Keratinocyte (primary cell): Measurements from ENCODE around the gene IL32. TPM values are rescaled to one million over a fixed set of nuclear protein-coding genes. Genes with fewer than 3 reads are reported as not detected.

Experiments used
- DNase-seq: peaks from one replicate; pipeline ENCODE4 v3.0.0-alpha.2; 2011; ENCODE audit warnings: low read depth, missing footprints, low spot score
- FAIRE-seq: peaks from 2 replicates; lab custom pipeline; 2011; peaks lifted over from hg19 to GRCh38; lab: Jason Lieb, UNC
- H2AFZ ChIP-seq: 2 replicates; pipeline ENCODE4 v1.6.0; 2012; ENCODE audit warnings: low read length, control low read depth, inconsistent platforms; ENCODE audit not compliant: control insufficient read depth
- H3K27ac ChIP-seq: 2 replicates; pipeline ENCODE4 v1.5.1; 2011; ENCODE audit warnings: low read length; ENCODE audit not compliant: control insufficient read depth, insufficient read depth
- H3K27me3 ChIP-seq: 3 replicates; pipeline ENCODE4 v1.6.0; 2011; ENCODE audit warnings: low read length; ENCODE audit not compliant: control insufficient read depth, insufficient read depth; ENCODE audit errors: extremely low read depth
- H3K36me3 ChIP-seq, 2 experiments: 2 replicates in 1 of 2; 3 replicates in 1 of 2; pipeline ENCODE4 v1.5.1; 2011; ENCODE audit warnings: low read length in 2 of 2, mild to moderate bottlenecking in 1 of 2; ENCODE audit not compliant: control insufficient read depth in 2 of 2, insufficient read depth in 2 of 2; ENCODE audit errors: extremely low read depth in 1 of 2
- H3K4me1 ChIP-seq: 3 replicates; pipeline ENCODE4 v1.5.1; 2011; ENCODE audit warnings: low read length; ENCODE audit not compliant: control insufficient read depth, insufficient read depth; ENCODE audit errors: extremely low read depth
- H3K4me2 ChIP-seq: 3 replicates; pipeline ENCODE4 v1.6.0; 2011; ENCODE audit warnings: low read depth, low read length; ENCODE audit not compliant: control insufficient read depth, insufficient read depth; ENCODE audit errors: extremely low read depth
- H3K4me3 ChIP-seq, 3 experiments: fragments of 200-600 bp in 1 of 3; sonication (generic) in 1 of 3; 2 replicates in 2 of 3; 3 replicates in 1 of 3; pipeline ENCODE4 v1.5.1; 2011 to 2016; ENCODE audit warnings: low read length in 3 of 3, mild to moderate bottlenecking in 3 of 3, control low read depth in 2 of 3, inconsistent platforms in 1 of 3, low read depth in 1 of 3, mixed read lengths in 1 of 3, mixed run types in 1 of 3, moderate library complexity in 1 of 3; ENCODE audit not compliant: control insufficient read depth in 2 of 3, insufficient read depth in 2 of 3; ENCODE audit errors: extremely low read depth in 1 of 3
- H3K79me2 ChIP-seq: 2 replicates; pipeline ENCODE4 v1.6.0; 2012; ENCODE audit warnings: low read length; ENCODE audit not compliant: control insufficient read depth, insufficient read depth
- H3K9ac ChIP-seq: 3 replicates; pipeline ENCODE4 v1.6.0; 2011; ENCODE audit warnings: low read length; ENCODE audit not compliant: control insufficient read depth, insufficient read depth; ENCODE audit errors: extremely low read depth
- H3K9me1 ChIP-seq: 3 replicates; pipeline ENCODE4 v1.6.0; 2011; ENCODE audit warnings: low read length; ENCODE audit not compliant: control insufficient read depth, insufficient read depth; ENCODE audit errors: extremely low read depth
- H3K9me3 ChIP-seq: 2 replicates; pipeline ENCODE4 v1.5.1; 2012; ENCODE audit warnings: low read depth, low read length; ENCODE audit not compliant: control insufficient read depth
- H4K20me1 ChIP-seq: 3 replicates; pipeline ENCODE4 v1.6.0; 2011; ENCODE audit warnings: low read length; ENCODE audit not compliant: control insufficient read depth, insufficient read depth; ENCODE audit errors: extremely low read depth
- EZH2 ChIP-seq: IDR thresholded peaks from one replicate; pipeline ENCODE4 v1.6.1; 2012; ENCODE audit warnings: inconsistent platforms, mild to moderate bottlenecking, low read length, moderate library complexity
- dilution Hi-C: fragments of 300-500 bp; cut with MboI; formaldehyde crosslinking; loops from one replicate; pipeline ENCODE4 v1.7.0; 2020; ENCODE audit warnings: low sequenced_read_pairs; ENCODE audit not compliant: extremely low pct_ligation_motif_present
- polyA plus RNA-seq, 5 experiments: library from polyadenylated mRNA; depleted of rRNA in 3 of 5; stranded (reverse) in 3 of 5; stranded (forward) in 1 of 5; unstranded in 1 of 5; fragments of >200 nt; gene quantifications; 1 replicate in 1 of 5; 2 replicates in 3 of 5; 3 replicates in 1 of 5; pipeline versions ENCODE4 v1.2.1 to v1.2.3, GENCODE V29; 2011 to 2012; ENCODE audit warnings: missing spikeins in 2 of 5, low read depth in 1 of 5, low replicate concordance in 1 of 5
- TF ChIP-seq, protein P1 (sequence below), 3 experiments: IDR thresholded peaks in 1 of 3; conservative IDR thresholded peaks in 1 of 3; optimal IDR thresholded peaks in 1 of 3; 2 replicates in 2 of 3; 3 replicates in 1 of 3; pipeline versions ENCODE3 to v1.5.1; 2011; ENCODE audit warnings: low read length in 3 of 3, mild to moderate bottlenecking in 3 of 3, moderate library complexity in 2 of 3, control low read depth in 1 of 3, inconsistent platforms in 1 of 3; ENCODE audit not compliant: insufficient read depth in 2 of 3; ENCODE audit errors: extremely low read depth in 1 of 3

Gene IL32
- polyA plus RNA-seq, 1 donor (not counting 4 experiments of a cell fraction or from before 2014, with no cell fraction given) = 0.28 TPM

DNA sequence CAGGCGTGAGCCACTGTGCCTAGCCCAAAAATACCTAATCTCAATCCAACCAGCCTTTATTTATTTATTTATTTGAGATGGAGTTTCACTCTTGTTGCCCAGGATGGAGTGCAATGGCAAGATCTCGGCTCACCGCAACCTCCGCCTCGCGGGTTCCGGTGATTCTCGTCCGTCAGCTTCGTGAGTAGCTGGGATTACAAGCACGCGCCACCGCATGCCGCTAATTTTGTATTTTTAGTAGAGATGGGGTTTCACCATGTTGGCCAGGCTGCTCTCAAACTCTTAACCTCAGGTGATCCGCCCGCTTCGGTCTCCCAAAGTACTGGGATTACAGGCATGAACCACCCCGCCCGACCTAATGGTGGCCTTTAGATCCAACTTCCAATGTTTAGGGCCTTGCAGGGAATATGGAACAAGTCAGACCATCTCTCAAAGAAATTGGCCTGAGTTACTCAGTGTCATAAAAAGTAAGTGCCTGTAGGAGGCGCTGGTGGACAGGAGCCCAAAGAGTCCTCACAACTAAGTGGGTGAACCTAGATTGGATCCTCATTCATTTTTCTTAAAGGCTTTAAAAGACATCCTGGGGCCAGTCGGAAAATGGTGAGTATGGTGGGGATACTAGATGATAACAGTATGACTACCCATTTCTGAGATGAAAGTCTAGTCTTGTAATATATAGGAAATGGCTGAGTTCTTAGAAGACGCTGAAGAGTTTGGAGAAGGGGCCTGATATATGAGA lies 29.0 kb downstream of the IL32 start:
- dilution Hi-C loops = no loop called here
- H3K9me3 ChIP-seq = no peaks in the 10 kb centered on the region
- no peaks in the 10 kb centered on the region for H4K20me1 ChIP-seq
- no peak overlapping the region for H3K4me2 ChIP-seq
- H3K4me3 ChIP-seq = no peak overlapping the region
- FAIRE-seq (no peak), DNase-seq (no peak)
- no peaks in the 10 kb centered on the region for H3K79me2 ChIP-seq
- H2AFZ ChIP-seq = no peak overlapping the region
- H3K4me1 ChIP-seq = peaks cover under 1% of the 10 kb centered on the region
- no peak overlapping the region for H3K9ac ChIP-seq
- H3K27me3 ChIP-seq = no peaks in the 10 kb centered on the region
- H3K36me3 ChIP-seq = no peaks in the 10 kb centered on the region
- H3K9me1 ChIP-seq = no peaks in the 10 kb centered on the region
- H3K27ac ChIP-seq = no peak overlapping the region
- no peak for TF ChIP-seq EZH2
- TF ChIP-seq, protein P1, sequence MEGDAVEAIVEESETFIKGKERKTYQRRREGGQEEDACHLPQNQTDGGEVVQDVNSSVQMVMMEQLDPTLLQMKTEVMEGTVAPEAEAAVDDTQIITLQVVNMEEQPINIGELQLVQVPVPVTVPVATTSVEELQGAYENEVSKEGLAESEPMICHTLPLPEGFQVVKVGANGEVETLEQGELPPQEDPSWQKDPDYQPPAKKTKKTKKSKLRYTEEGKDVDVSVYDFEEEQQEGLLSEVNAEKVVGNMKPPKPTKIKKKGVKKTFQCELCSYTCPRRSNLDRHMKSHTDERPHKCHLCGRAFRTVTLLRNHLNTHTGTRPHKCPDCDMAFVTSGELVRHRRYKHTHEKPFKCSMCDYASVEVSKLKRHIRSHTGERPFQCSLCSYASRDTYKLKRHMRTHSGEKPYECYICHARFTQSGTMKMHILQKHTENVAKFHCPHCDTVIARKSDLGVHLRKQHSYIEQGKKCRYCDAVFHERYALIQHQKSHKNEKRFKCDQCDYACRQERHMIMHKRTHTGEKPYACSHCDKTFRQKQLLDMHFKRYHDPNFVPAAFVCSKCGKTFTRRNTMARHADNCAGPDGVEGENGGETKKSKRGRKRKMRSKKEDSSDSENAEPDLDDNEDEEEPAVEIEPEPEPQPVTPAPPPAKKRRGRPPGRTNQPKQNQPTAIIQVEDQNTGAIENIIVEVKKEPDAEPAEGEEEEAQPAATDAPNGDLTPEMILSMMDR (optimal IDR thresholded peaks at IDR 0.05 in 1 of 3, IDR thresholded peaks at IDR 0.05 in 1 of 3, conservative IDR thresholded peaks at IDR 0.05 in 1 of 3; ENCODE audit: extremely low read depth in 1 of 3, insufficient read depth in 2 of 3, low read length in 3 of 3) = peak; percentile 58 to 71 (median 60)

DNA sequence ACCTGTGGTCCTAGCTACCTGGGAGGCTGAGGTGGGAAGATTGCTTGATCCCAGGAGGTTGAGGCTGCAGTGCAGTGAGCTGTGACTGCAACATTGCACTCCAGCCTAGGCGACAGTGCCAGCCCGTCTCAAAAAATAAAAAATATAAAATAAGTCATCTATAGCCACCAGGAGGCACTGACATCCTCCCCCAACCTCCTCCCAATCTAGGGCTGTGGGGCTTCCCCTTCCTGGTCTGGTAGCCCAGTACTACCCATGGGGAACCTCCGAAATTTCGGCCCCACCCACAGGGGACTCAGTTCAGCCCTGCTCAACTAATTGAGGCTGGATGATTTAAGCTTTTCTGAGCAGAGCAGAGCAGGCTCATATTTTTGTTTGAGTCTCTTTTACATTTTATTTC lies 30.4 kb downstream of the IL32 start:
- Histone ChIP-seq H3K4me2 (no peak overlapping the region), H3K36me3 (no peaks in the 10 kb centered on the region), H3K27me3 (no peaks in the 10 kb centered on the region), H3K9me3 (no peaks in the 10 kb centered on the region), H3K9me1 (no peaks in the 10 kb centered on the region), H2AFZ (no peak overlapping the region), H4K20me1 (no peaks in the 10 kb centered on the region), H3K4me1 (peaks cover 10% of the 10 kb centered on the region), H3K4me3 (no peak overlapping the region), H3K79me2 (no peaks in the 10 kb centered on the region), H3K9ac (no peak overlapping the region), H3K27ac (no peak overlapping the region)
- dilution Hi-C loops = no loop called here
- TF ChIP-seq, protein P1 (optimal IDR thresholded peaks at IDR 0.05 in 1 of 3, IDR thresholded peaks at IDR 0.05 in 1 of 3, conservative IDR thresholded peaks at IDR 0.05 in 1 of 3; ENCODE audit: extremely low read depth in 1 of 3, insufficient read depth in 2 of 3, low read length in 3 of 3) = peak; percentile 23 to 38 (median 24)
- no peak for TF ChIP-seq EZH2
- no peak for DNase-seq
- FAIRE-seq = no peak
